Stimulated activated naive CD8-positive, alpha-beta T cell treated with anti-CD3 and anti-CD28 coated beads, Interleukin-15, Interleukin-2, amounts not matched to agents 100 ng/mL and 50 ng/mL, for 24 hours (primary cell): ENCODE results near the gene MYO10.

ENCODE experiments used
- H3K27ac Mint-ChIP-seq: one replicate; pipeline ENCODE4 v1.8.0; 2021; ENCODE audit warnings: mild to moderate bottlenecking, mixed read lengths
- H3K27me3 Mint-ChIP-seq: one replicate; pipeline ENCODE4 v1.8.0; 2021; ENCODE audit warnings: mixed read lengths
- H3K36me3 Mint-ChIP-seq: one replicate; pipeline ENCODE4 v1.8.0; 2021; ENCODE audit warnings: low read depth, mixed read lengths
- H3K4me1 Mint-ChIP-seq: one replicate; pipeline ENCODE4 v1.8.0; 2021; ENCODE audit warnings: low read depth, mixed read lengths
- H3K4me3 Mint-ChIP-seq: one replicate; pipeline ENCODE4 v1.8.0; 2021; ENCODE audit warnings: mild to moderate bottlenecking, mixed read lengths
- H3K9me3 Mint-ChIP-seq: one replicate; pipeline ENCODE4 v1.8.0; 2021; ENCODE audit warnings: mixed read lengths

Gene MYO10

DNA sequence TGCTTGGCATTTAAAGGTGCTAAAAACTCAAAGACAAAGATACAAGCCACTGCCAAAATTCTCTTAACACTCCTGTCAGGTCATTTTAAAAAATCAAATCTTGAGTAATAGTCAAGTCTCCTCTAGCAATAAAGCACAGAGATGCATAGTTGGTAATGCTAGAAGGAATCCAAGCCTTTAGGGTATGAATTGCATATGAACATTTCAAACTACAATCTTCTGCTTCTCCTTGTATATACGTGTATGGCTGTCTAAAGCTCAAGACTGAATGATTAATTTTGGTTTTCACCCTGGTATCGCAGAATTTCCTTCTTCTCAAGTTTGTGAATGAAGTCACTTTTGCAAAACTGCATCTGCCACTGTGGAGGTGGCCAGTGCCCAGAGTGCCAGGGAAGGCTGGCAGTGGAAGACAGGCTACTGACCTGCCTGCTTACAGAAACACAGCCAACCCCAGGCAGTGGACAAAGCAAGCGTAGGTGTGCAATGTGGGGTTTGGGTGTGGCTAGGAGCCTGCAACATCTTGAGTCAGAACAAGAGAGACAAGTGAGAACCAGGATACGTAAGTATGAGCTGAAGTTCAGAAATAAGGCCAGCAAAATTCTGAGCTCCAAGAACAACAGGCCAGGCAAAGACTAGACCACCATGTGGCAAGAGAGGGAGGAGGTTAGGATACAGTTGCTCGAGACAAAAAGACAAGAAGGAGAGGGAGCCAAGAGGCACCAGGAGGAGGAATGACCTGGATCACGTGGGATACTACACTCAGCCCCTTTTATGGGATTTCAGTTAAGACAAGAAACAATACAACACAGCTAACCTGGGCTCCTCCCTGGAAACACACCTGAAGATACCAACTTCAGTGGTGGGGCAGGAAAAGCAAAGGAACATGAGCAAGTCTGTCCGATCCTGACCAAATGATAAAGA lies 22.6 kb downstream of the MYO10 start:
- Mint-ChIP-seq H3K27me3 (no peaks in the 10 kb centered on the region), H3K27ac (no peak overlapping the region), H3K4me1 (no peaks in the 10 kb centered on the region), H3K4me3 (no peak overlapping the region), H3K36me3 (no peaks in the 10 kb centered on the region), H3K9me3 (peaks cover 4% of the 10 kb centered on the region)

- H3K4me1 Mint-ChIP-seq = no peaks in the 10 kb centered on the region
- H3K27ac Mint-ChIP-seq = no peak overlapping the region
- no peaks in the 10 kb centered on the region for H3K27me3 Mint-ChIP-seq
- peaks cover 4% of the 10 kb centered on the region for H3K9me3 Mint-ChIP-seq
- no peak overlapping the region for H3K4me3 Mint-ChIP-seq
- H3K36me3 Mint-ChIP-seq = no peaks in the 10 kb centered on the region
These were observed 24.0 kb downstream of the MYO10 start for GRCh38 chr5:16912080-16912479.

DNA sequence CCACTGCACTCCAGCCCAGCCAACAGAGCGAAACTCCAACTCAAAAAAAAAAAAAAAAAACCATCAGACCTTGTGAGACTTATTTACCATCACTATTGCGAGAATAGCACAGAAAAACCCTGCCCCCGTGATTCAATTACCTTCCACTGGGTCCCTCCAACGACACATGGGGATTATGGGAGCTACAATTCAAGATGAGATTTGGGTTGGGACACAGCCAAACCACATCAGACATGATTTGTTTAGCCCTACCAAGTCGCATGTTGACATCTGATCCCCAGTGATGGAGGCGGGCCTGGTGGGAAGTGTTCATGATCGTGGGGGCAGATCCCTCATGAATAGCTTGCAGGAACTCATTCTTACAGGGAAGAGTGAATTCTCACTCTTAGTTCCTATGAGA lies 26.6 kb downstream of the MYO10 start:
- H3K36me3 Mint-ChIP-seq = no peaks in the 10 kb centered on the region
- H3K27me3 Mint-ChIP-seq = no peaks in the 10 kb centered on the region
- H3K27ac Mint-ChIP-seq = no peak overlapping the region
- H3K4me1 Mint-ChIP-seq = no peaks in the 10 kb centered on the region
- H3K9me3 Mint-ChIP-seq = peaks cover 4% of the 10 kb centered on the region
- H3K4me3 Mint-ChIP-seq = no peak overlapping the region

DNA sequence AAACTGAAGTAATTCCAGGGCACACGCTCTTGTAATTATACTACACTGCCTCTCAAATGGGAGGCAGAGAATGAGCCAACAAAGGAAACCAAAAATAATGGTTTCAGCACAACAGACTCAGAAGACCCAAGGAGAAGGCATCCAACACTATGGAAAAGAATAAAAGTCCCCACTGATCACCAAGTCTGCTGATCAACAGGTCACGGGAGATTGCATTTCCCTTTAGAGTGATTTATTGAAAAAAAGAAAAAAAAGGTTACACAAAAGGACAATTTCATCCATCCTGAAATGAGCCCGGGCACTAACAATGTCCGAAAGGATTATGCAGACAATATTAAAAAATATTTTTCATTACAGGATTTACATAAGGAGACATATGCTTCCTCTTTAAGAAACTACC lies 28.8 kb downstream of the MYO10 start:
- H3K27ac Mint-ChIP-seq = no peak overlapping the region
- H3K36me3 Mint-ChIP-seq = no peaks in the 10 kb centered on the region
- H3K4me3 Mint-ChIP-seq = no peak overlapping the region
- H3K4me1 Mint-ChIP-seq = no peaks in the 10 kb centered on the region
- H3K9me3 Mint-ChIP-seq = peaks cover 4% of the 10 kb centered on the region
- H3K27me3 Mint-ChIP-seq = no peaks in the 10 kb centered on the region

- no peaks in the 10 kb centered on the region for H3K4me1 Mint-ChIP-seq
- H3K27ac Mint-ChIP-seq = no peak overlapping the region
- no peak overlapping the region for H3K4me3 Mint-ChIP-seq
- H3K27me3 Mint-ChIP-seq = no peaks in the 10 kb centered on the region
- H3K36me3 Mint-ChIP-seq = no peaks in the 10 kb centered on the region
- H3K9me3 Mint-ChIP-seq = peaks cover 4% of the 10 kb centered on the region
These were observed 29.8 kb downstream of the MYO10 start for GRCh38 chr5:16906255-16906654.

GRCh38 chr5:16903480-16904300 lies 32.4 kb downstream of the MYO10 start:
- no peak overlapping the region for H3K4me3 Mint-ChIP-seq
- no peaks in the 10 kb centered on the region for H3K27me3 Mint-ChIP-seq
- peaks cover 2% of the 10 kb centered on the region for H3K9me3 Mint-ChIP-seq

GRCh38 chr5:16902846-16903245 lies 33.2 kb downstream of the MYO10 start:
- Mint-ChIP-seq H3K27me3 (no peaks in the 10 kb centered on the region), H3K9me3 (no peaks in the 10 kb centered on the region), H3K4me1 (no peaks in the 10 kb centered on the region), H3K36me3 (no peaks in the 10 kb centered on the region), H3K27ac (no peak overlapping the region), H3K4me3 (no peak overlapping the region)

More at GRCh38 chr5:16903480-16904300, 32.4 kb downstream of the MYO10 start:
- Mint-ChIP-seq H3K4me1 (no peaks in the 10 kb centered on the region), H3K36me3 (no peaks in the 10 kb centered on the region), H3K27ac (no peak overlapping the region)

GRCh38 chr5:16901021-16901644 lies 35.0 kb downstream of the MYO10 start:
- no peaks in the 10 kb centered on the region for H3K4me1 Mint-ChIP-seq
- no peaks in the 10 kb centered on the region for H3K36me3 Mint-ChIP-seq
- no peaks in the 10 kb centered on the region for H3K9me3 Mint-ChIP-seq
- no peak overlapping the region for H3K4me3 Mint-ChIP-seq
- H3K27me3 Mint-ChIP-seq = no peaks in the 10 kb centered on the region
- H3K27ac Mint-ChIP-seq = no peak overlapping the region

DNA sequence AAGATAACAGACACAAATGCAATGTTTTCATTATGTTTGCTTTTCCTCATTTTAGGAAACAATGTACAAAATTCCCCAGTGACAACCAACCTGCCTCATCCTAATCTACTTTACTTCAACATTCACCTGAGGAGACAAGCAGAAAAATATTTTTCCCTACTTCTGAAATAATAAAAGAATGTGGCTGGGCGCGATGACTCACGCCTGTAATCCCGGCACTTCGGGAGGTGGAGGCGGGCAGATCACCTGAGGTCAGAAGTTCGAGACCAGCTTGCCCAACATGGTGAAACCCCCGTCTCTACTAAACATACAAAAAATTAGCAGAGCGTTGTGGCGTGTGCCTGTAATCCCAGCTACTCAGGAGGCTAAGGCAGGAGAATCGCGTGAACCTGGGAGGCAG lies 36.9 kb downstream of the MYO10 start:
- Mint-ChIP-seq H3K4me1 (no peaks in the 10 kb centered on the region), H3K36me3 (no peaks in the 10 kb centered on the region), H3K27ac (no peak overlapping the region), H3K4me3 (no peak overlapping the region), H3K9me3 (no peaks in the 10 kb centered on the region), H3K27me3 (no peaks in the 10 kb centered on the region)

- Mint-ChIP-seq H3K27me3 (no peaks in the 10 kb centered on the region), H3K27ac (no peak overlapping the region), H3K9me3 (no peaks in the 10 kb centered on the region), H3K4me1 (no peaks in the 10 kb centered on the region), H3K36me3 (no peaks in the 10 kb centered on the region), H3K4me3 (no peak overlapping the region)
These were observed 38.3 kb downstream of the MYO10 start for GRCh38 chr5:16897800-16898199.

GRCh38 chr5:16897284-16897704 lies 38.8 kb downstream of the MYO10 start:
- Mint-ChIP-seq H3K4me1 (no peaks in the 10 kb centered on the region), H3K27ac (no peak overlapping the region), H3K36me3 (no peaks in the 10 kb centered on the region), H3K27me3 (no peaks in the 10 kb centered on the region), H3K4me3 (no peak overlapping the region), H3K9me3 (no peaks in the 10 kb centered on the region)

- H3K4me1 Mint-ChIP-seq = no peaks in the 10 kb centered on the region
- no peak overlapping the region for H3K27ac Mint-ChIP-seq
- H3K27me3 Mint-ChIP-seq = no peaks in the 10 kb centered on the region
- H3K9me3 Mint-ChIP-seq = no peaks in the 10 kb centered on the region
- no peak overlapping the region for H3K4me3 Mint-ChIP-seq
- no peaks in the 10 kb centered on the region for H3K36me3 Mint-ChIP-seq
These were observed 39.3 kb downstream of the MYO10 start for GRCh38 chr5:16896767-16897166.

DNA sequence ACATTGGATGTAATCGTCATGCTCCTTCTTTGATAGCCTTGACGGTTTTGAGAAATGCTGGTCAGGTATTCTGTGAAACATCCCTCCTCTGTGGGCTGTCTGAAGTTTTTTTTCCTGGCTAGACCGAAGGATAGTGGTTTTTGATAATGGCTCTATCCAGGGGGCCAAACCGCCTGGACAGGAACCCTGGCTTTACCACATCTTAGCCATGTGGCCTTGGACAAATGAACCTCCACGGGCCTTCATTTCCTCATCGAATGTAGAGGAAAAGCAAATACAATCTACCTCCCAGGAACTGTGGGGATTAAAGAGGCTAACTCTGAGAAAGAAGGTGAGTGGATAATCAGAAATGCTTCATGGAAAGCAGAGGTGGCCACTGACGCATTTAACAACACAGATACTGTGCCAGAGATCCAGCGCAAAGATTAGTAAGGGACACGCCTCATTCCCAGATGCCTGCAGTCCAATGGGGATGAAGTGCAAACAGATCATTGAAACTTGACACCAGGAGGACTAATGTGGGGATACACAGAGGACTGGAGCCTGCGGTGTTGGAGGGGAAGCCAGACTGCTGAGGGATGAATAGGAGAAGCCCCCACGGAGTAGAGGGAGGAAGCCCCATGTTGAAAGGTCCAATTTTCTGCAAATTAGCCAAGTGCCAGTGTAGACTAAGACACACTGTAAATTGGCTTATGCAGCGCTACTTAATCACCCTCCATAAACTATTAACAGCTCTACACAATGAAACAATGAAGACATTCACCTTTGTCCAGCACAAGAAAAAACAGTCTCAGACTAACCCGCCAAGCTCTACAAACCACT lies 41.6 kb downstream of the MYO10 start:
- no peak overlapping the region for H3K4me3 Mint-ChIP-seq
- no peaks in the 10 kb centered on the region for H3K36me3 Mint-ChIP-seq
- no peaks in the 10 kb centered on the region for H3K4me1 Mint-ChIP-seq
- H3K9me3 Mint-ChIP-seq = no peaks in the 10 kb centered on the region
- no peaks in the 10 kb centered on the region for H3K27me3 Mint-ChIP-seq
- no peak overlapping the region for H3K27ac Mint-ChIP-seq

- Mint-ChIP-seq H3K27ac (no peak overlapping the region), H3K4me1 (no peaks in the 10 kb centered on the region), H3K4me3 (no peak overlapping the region), H3K9me3 (no peaks in the 10 kb centered on the region), H3K36me3 (no peaks in the 10 kb centered on the region), H3K27me3 (peaks cover 6% of the 10 kb centered on the region)
These were observed 45.1 kb downstream of the MYO10 start for GRCh38 chr5:16891033-16891432.
